GM12878 (cell line): ENCODE data around the gene SPIB. TPM values are rescaled to one million over a fixed set of nuclear protein-coding genes. Genes with fewer than 3 reads are reported as not detected.

ENCODE experiments used
- BACH1 ChIP-seq: fragments of 450-650 bp; IDR thresholded peaks from 2 replicates; pipeline ENCODE4 v1.6.1; 2017; ENCODE audit warnings: mild to moderate bottlenecking, borderline replicate concordance
- CHD2 ChIP-seq: IDR thresholded peaks from 2 replicates; pipeline ENCODE4 v1.6.1; 2011; ENCODE audit warnings: low read depth, low read length, improper control_type of control experiment, borderline replicate concordance
- CREB1 ChIP-seq: IDR thresholded peaks from 2 replicates; pipeline ENCODE4 v1.6.1; 2012; ENCODE audit warnings: low read depth, mild to moderate bottlenecking, inconsistent platforms
- FOXK2 ChIP-seq: fragments of 450-650 bp; IDR thresholded peaks from 2 replicates; pipeline ENCODE4 v1.6.1; 2017; ENCODE audit warnings: mild to moderate bottlenecking, moderate library complexity
- HDGF ChIP-seq: fragments of 450-650 bp; IDR thresholded peaks from 2 replicates; pipeline ENCODE4 v1.6.1; 2016; ENCODE audit warnings: antibody characterized with exemption
- IRF3 ChIP-seq: fragments of 450-650 bp; IDR thresholded peaks from 2 replicates; pipeline ENCODE4 v1.6.1; 2014; ENCODE audit warnings: mild to moderate bottlenecking
- KLF5 ChIP-seq: fragments of 450-650 bp; IDR thresholded peaks from 2 replicates; pipeline ENCODE4 v1.6.1; 2014; ENCODE audit warnings: mild to moderate bottlenecking; ENCODE audit not compliant: partially characterized antibody
- LARP7 ChIP-seq: fragments of 450-650 bp; IDR thresholded peaks from 2 replicates; pipeline ENCODE4 v1.6.1; 2017; ENCODE audit warnings: mild to moderate bottlenecking
- NFIC ChIP-seq: IDR thresholded peaks from 2 replicates; pipeline ENCODE4 v1.6.1; 2012; ENCODE audit warnings: low read depth, mild to moderate bottlenecking, inconsistent platforms, low read length, moderate library complexity
- NR2F1 ChIP-seq: fragments of 450-650 bp; conservative IDR thresholded peaks from 2 replicates; pipeline ENCODE4 v1.6.1; 2017; ENCODE audit warnings: mild to moderate bottlenecking
- SIN3A ChIP-seq: IDR thresholded peaks from 2 replicates; pipeline ENCODE4 v1.6.1; 2012; ENCODE audit warnings: low read depth, low read length, improper control_type of control experiment
- TAF1 ChIP-seq: IDR thresholded peaks from 2 replicates; pipeline ENCODE4 v1.6.1; 2011; ENCODE audit warnings: mild to moderate bottlenecking, low read depth, low read length, borderline replicate concordance
- TCF3 ChIP-seq: IDR thresholded peaks from 2 replicates; pipeline ENCODE4 v1.6.1; 2012; ENCODE audit warnings: low read depth, mild to moderate bottlenecking, low read length, borderline replicate concordance; ENCODE audit not compliant: insufficient read depth
- YY1 ChIP-seq: IDR thresholded peaks from 2 replicates; pipeline ENCODE4 v1.6.1; 2011; ENCODE audit warnings: low read depth, mild to moderate bottlenecking, low read length
- ZBTB40 ChIP-seq: fragments of 450-650 bp; IDR thresholded peaks from 2 replicates; pipeline ENCODE4 v1.6.1; 2016; ENCODE audit warnings: mild to moderate bottlenecking, moderate library complexity, borderline replicate concordance
- ZNF24 ChIP-seq: fragments of 450-650 bp; IDR thresholded peaks from 2 replicates; pipeline ENCODE4 v1.6.1; 2017; ENCODE audit warnings: antibody characterized with exemption, mild to moderate bottlenecking
- ZNF622 ChIP-seq: fragments of 450-650 bp; IDR thresholded peaks from 2 replicates; pipeline ENCODE4 v1.6.1; 2017; ENCODE audit warnings: mild to moderate bottlenecking, inconsistent platforms
- ZZZ3 ChIP-seq: IDR thresholded peaks from 2 replicates; pipeline ENCODE4 v1.6.1; 2011; ENCODE audit warnings: low read depth; ENCODE audit not compliant: control insufficient read depth, insufficient read length
- polyA plus RNA-seq, 11 experiments: library from polyadenylated mRNA; depleted of rRNA in 4 of 11; unstranded in 6 of 11; stranded (reverse) in 5 of 11; fragments of >200 nt; fragmentation: Nextera tagmentation in 4 of 11; fragmentation: Illumina TruSeq in 1 of 11; extraction: Ambion mirVana in 4 of 11; extraction: Trizol in 1 of 11; gene quantifications; 1 replicate in 1 of 11; 2 replicates in 10 of 11; pipeline versions ENCODE4 v1.2.1 to v1.2.3, GENCODE V29; 2011 to 2016; ENCODE audit warnings: inconsistent platforms in 2 of 11, missing spikeins in 2 of 11, low read depth in 1 of 11
- total RNA-seq, 4 experiments: library from RNA; depleted of rRNA in 3 of 4; stranded (reverse); fragments of >200 nt in 3 of 4; fragmentation: Illumina TruSeq in 1 of 4; extraction: Trizol in 1 of 4; gene quantifications; 2 replicates each; pipeline versions ENCODE4 v1.2.1 to v1.2.3, GENCODE V29; 2013 to 2021
- TF ChIP-seq, protein P1 (sequence below): fragments of 450-650 bp; formaldehyde crosslinking; IDR thresholded peaks from 2 replicates; pipeline ENCODE4 v1.4.0; 2020; ENCODE audit warnings: mild to moderate bottlenecking, moderate library complexity
- TF ChIP-seq, protein P2 (sequence below): fragments of 450-650 bp; IDR thresholded peaks from 2 replicates; pipeline ENCODE4 v1.6.1; 2017; ENCODE audit warnings: low read depth, mild to moderate bottlenecking, moderate library complexity

SPIB gene
- total and polyA plus RNA-seq, 10 of the 15 experiments (the other 5 are each of a cell fraction or from before 2014, with no cell fraction given), result 3.5 to 123 (median 56.0) TPM

DNA sequence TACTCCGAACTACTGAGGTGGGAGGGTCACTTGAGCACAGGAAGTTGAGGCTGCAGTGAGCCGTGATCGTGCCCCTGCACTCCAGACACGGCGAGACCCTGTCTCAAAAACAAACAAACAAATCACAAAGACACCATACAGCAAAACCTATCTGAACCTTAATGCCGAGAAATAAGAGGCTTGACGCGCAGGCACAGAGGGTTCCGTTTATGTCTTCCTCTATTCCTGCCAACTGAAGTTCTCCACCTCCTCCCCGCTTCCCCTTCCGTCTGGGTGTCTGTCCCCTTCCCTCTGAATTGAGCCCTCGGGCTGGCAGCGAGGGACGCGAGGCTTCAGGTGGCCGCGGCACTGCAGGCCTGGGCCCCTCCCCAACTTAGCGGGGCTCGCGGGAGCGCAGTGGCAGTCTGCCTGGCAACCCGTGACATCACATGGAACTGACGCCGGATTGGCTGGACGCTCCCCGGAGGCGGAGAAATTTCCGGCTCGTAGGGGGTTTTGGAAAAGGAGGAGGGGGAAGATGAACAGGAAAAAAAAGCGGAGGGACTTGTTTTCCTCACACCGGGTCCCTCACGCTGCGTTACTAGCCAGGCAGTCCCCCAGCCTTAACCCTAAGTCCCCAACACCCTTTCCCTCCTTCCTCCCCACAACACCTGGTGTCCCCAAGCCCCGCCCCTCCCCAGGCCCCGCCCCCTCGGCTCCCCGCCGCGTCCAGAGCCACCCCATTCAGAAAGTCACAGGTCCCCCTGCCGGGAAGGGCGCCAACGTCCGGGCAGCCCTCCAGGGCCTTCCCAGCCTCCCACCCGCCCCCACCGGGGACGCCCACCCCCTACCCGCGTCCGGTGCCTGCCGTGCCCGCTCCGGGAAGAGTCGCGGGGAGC is 12.8 kb downstream of the SPIB start (continued):
- TF ChIP-seq ZZZ3, result no peak
- TF ChIP-seq HDGF, result peak; percentile 94
- peak; percentile 92 for TF ChIP-seq CHD2
- TF ChIP-seq NFIC, result no peak
- TF ChIP-seq KLF5, result no peak
- TF ChIP-seq BACH1, result no peak
- peak; percentile 44; the same call in 1 of the 2 replicates for TF ChIP-seq ZBTB40
- peak; percentile 26; the same call in 1 of the 2 replicates for TF ChIP-seq LARP7
- TF ChIP-seq, protein P1, sequence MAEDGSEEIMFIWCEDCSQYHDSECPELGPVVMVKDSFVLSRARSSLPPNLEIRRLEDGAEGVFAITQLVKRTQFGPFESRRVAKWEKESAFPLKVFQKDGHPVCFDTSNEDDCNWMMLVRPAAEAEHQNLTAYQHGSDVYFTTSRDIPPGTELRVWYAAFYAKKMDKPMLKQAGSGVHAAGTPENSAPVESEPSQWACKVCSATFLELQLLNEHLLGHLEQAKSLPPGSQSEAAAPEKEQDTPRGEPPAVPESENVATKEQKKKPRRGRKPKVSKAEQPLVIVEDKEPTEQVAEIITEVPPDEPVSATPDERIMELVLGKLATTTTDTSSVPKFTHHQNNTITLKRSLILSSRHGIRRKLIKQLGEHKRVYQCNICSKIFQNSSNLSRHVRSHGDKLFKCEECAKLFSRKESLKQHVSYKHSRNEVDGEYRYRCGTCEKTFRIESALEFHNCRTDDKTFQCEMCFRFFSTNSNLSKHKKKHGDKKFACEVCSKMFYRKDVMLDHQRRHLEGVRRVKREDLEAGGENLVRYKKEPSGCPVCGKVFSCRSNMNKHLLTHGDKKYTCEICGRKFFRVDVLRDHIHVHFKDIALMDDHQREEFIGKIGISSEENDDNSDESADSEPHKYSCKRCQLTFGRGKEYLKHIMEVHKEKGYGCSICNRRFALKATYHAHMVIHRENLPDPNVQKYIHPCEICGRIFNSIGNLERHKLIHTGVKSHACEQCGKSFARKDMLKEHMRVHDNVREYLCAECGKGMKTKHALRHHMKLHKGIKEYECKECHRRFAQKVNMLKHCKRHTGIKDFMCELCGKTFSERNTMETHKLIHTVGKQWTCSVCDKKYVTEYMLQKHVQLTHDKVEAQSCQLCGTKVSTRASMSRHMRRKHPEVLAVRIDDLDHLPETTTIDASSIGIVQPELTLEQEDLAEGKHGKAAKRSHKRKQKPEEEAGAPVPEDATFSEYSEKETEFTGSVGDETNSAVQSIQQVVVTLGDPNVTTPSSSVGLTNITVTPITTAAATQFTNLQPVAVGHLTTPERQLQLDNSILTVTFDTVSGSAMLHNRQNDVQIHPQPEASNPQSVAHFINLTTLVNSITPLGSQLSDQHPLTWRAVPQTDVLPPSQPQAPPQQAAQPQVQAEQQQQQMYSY (CRISPR knock-in tag), result no peak
- peak; percentile 3; the same call in 1 of the 2 replicates for TF ChIP-seq TAF1
- no peak for TF ChIP-seq YY1
- TF ChIP-seq, protein P2, sequence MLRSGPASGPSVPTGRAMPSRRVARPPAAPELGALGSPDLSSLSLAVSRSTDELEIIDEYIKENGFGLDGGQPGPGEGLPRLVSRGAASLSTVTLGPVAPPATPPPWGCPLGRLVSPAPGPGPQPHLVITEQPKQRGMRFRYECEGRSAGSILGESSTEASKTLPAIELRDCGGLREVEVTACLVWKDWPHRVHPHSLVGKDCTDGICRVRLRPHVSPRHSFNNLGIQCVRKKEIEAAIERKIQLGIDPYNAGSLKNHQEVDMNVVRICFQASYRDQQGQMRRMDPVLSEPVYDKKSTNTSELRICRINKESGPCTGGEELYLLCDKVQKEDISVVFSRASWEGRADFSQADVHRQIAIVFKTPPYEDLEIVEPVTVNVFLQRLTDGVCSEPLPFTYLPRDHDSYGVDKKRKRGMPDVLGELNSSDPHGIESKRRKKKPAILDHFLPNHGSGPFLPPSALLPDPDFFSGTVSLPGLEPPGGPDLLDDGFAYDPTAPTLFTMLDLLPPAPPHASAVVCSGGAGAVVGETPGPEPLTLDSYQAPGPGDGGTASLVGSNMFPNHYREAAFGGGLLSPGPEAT, result 0 out of 2 replicates have a peak, but pooled peaks have one; percentile 26
- peak; percentile 97 for TF ChIP-seq CREB1
- no peak for TF ChIP-seq ZNF24
- no peak for TF ChIP-seq FOXK2
- TF ChIP-seq SIN3A, result no peak
- no peak for TF ChIP-seq NR2F1
- no peak; the same call in 1 of the 2 replicates for TF ChIP-seq TCF3
- no peak for TF ChIP-seq ZNF622
- TF ChIP-seq IRF3, result peak; percentile 40; the same call in 1 of the 2 replicates
